SK-N-SH treated with all-trans-retinoic acid at 6 μM for 48 hours (cell line): ENCODE measurements around the gene THRB.

Source experiments
- CSDC2 ChIP-seq: fragments of 250-450 bp; sonication (Bioruptor Pico); IDR thresholded peaks from 2 replicates; pipeline ENCODE4 v1.5.0; 2020; ENCODE audit warnings: mild to moderate bottlenecking, moderate library complexity
- GLIS3 ChIP-seq: fragments of 250-450 bp; sonication (Bioruptor Pico); IDR thresholded peaks from 2 replicates; pipeline ENCODE4 v1.5.0; 2020; ENCODE audit warnings: mild to moderate bottlenecking, moderate library complexity
- OSR1 ChIP-seq: fragments of 250-450 bp; sonication (Bioruptor Pico); IDR thresholded peaks from 2 replicates; pipeline ENCODE4 v1.8.0; 2022; ENCODE audit warnings: moderate library complexity, mild to moderate bottlenecking, inconsistent platforms
- PATZ1 ChIP-seq: fragments of 250-450 bp; sonication (Bioruptor Pico); IDR thresholded peaks from 2 replicates; pipeline ENCODE4 v1.8.0; 2020; ENCODE audit warnings: mild to moderate bottlenecking, moderate library complexity, borderline replicate concordance
- RARB ChIP-seq: fragments of 250-450 bp; sonication (Bioruptor Pico); IDR thresholded peaks from 2 replicates; pipeline ENCODE4 v1.8.0; 2021; ENCODE audit warnings: mild to moderate bottlenecking, moderate library complexity
- SNAI2 ChIP-seq: fragments of 250-450 bp; sonication (Bioruptor Pico); IDR thresholded peaks from 2 replicates; pipeline ENCODE4 v1.5.0; 2020; ENCODE audit warnings: mild to moderate bottlenecking, moderate library complexity
- ZC3H10 ChIP-seq: fragments of 250-450 bp; sonication (Bioruptor Pico); IDR thresholded peaks from 2 replicates; pipeline ENCODE4 v1.5.1; 2021; ENCODE audit warnings: mild to moderate bottlenecking, moderate library complexity

GRCh38 chr3:24311881-24312280 lies 182.8 kb downstream of the THRB start:
- no peak for TF ChIP-seq RARB (CRISPR knock-in tag)
- TF ChIP-seq SNAI2, result no peak
- no peak for TF ChIP-seq CSDC2 (CRISPR knock-in tag)
- no peak for TF ChIP-seq GLIS3 (CRISPR knock-in tag)
- no peak for TF ChIP-seq OSR1 (CRISPR knock-in tag)
- TF ChIP-seq ZC3H10 (CRISPR knock-in tag), result no peak
- TF ChIP-seq PATZ1 (CRISPR knock-in tag), result no peak
